GM12878 (cell line): ENCODE results near the gene ARID3B.

Source experiments
- CHD1 ChIP-seq: IDR thresholded peaks from 2 replicates; pipeline ENCODE4 v1.6.1; 2012; ENCODE audit warnings: low read depth, low read length, improper control_type of control experiment
- CREB1 ChIP-seq: IDR thresholded peaks from 2 replicates; pipeline ENCODE4 v1.6.1; 2012; ENCODE audit warnings: low read depth, mild to moderate bottlenecking, inconsistent platforms
- CREM ChIP-seq: IDR thresholded peaks from 2 replicates; pipeline ENCODE4 v1.6.1; 2014; ENCODE audit warnings: antibody characterized with exemption, low read depth
- CTCF ChIP-seq, 3 experiments: IDR thresholded peaks in 2 of 3; conservative IDR thresholded peaks in 1 of 3; 2 replicates each; pipeline ENCODE4 v1.5.1; 2011; ENCODE audit warnings: low read depth in 3 of 3, low read length in 3 of 3, mild to moderate bottlenecking in 3 of 3, control low read depth in 2 of 3, moderate library complexity in 2 of 3, inconsistent platforms in 1 of 3, mixed read lengths in 1 of 3; ENCODE audit not compliant: control insufficient read depth in 2 of 3, insufficient read depth in 1 of 3; ENCODE audit errors: extremely low read depth in 1 of 3
- EGR1 ChIP-seq, 2 experiments: IDR thresholded peaks; 1 replicate in 1 of 2; 2 replicates in 1 of 2; pipeline ENCODE4 v1.6.1; 2011 to 2012; ENCODE audit warnings: low read depth in 2 of 2, low read length in 2 of 2, borderline replicate concordance in 1 of 2, mild to moderate bottlenecking in 1 of 2, moderate library complexity in 1 of 2
- EZH2 ChIP-seq: IDR thresholded peaks from 2 replicates; pipeline ENCODE4 v1.6.1; 2012; ENCODE audit warnings: low read depth, mild to moderate bottlenecking, control low read depth, inconsistent platforms, low read length, borderline replicate concordance; ENCODE audit not compliant: control insufficient read depth
- PKNOX1 ChIP-seq: fragments of 450-650 bp; IDR thresholded peaks from 2 replicates; pipeline ENCODE4 v1.6.1; 2016; ENCODE audit warnings: mild to moderate bottlenecking
- POLR2A ChIP-seq: IDR thresholded peaks from 2 replicates; pipeline ENCODE4 v1.6.1; 2011; ENCODE audit warnings: low read depth, mild to moderate bottlenecking, low read length
- RCOR1 ChIP-seq: conservative IDR thresholded peaks from 2 replicates; pipeline ENCODE4 v1.6.1; 2012; ENCODE audit warnings: low read depth, low read length, improper control_type of control experiment
- RFX5 ChIP-seq: IDR thresholded peaks from 2 replicates; pipeline ENCODE4 v1.6.1; 2011; ENCODE audit warnings: low read depth, low read length, improper control_type of control experiment
- TAF1 ChIP-seq: IDR thresholded peaks from 2 replicates; pipeline ENCODE4 v1.6.1; 2011; ENCODE audit warnings: mild to moderate bottlenecking, low read depth, low read length, borderline replicate concordance
- ZBTB4 ChIP-seq: fragments of 450-650 bp; formaldehyde crosslinking; IDR thresholded peaks from 2 replicates; pipeline ENCODE4 v1.4.0; 2022; ENCODE audit warnings: mild to moderate bottlenecking, moderate library complexity
- ZZZ3 ChIP-seq: IDR thresholded peaks from 2 replicates; pipeline ENCODE4 v1.6.1; 2011; ENCODE audit warnings: low read depth; ENCODE audit not compliant: control insufficient read depth, insufficient read length

- TF ChIP-seq ZZZ3 (no peak), CTCF (IDR thresholded peaks at IDR 0.05 in 2 of 3, conservative IDR thresholded peaks at IDR 0.05 in 1 of 3; ENCODE audit: control insufficient read depth in 2 of 3, extremely low read depth in 1 of 3, insufficient read depth in 1 of 3, low read depth in 3 of 3, low read length in 3 of 3) (no peak), EZH2 (no peak), ZBTB4 (no peak), EGR1 (IDR thresholded peaks at IDR 0.05; ENCODE audit: borderline replicate concordance in 1 of 2, low read depth in 2 of 2, low read length in 2 of 2) (no peak), CREM (no peak), CREB1 (no peak), RFX5 (no peak), PKNOX1 (no peak), RCOR1 (no peak), POLR2A (no peak), CHD1 (no peak), TAF1 (no peak)
Observed at GRCh38 chr15:74622758-74623157, 81.7 kb downstream of the ARID3B start.
